Type B pancreatic cell (in vitro differentiated cells): Measurements from ENCODE around the gene FFAR3. TPM values are rescaled to one million over a fixed set of nuclear protein-coding genes. Genes with fewer than 3 reads are reported as not detected.

ENCODE experiments used
- DNase-seq: peaks from one replicate; pipeline ENCODE4 v3.0.0; 2021; ENCODE audit warnings: mixed read lengths; ENCODE audit not compliant: unreplicated experiment; ENCODE audit errors: extremely low spot score
- H3K27ac Mint-ChIP-seq: 2 replicates; pipeline ENCODE4 v1.8.0; 2021; ENCODE audit warnings: mild to moderate bottlenecking, mixed read lengths
- H3K27me3 Mint-ChIP-seq: 2 replicates; pipeline ENCODE4 v1.8.0; 2021; ENCODE audit warnings: mixed read lengths
- H3K36me3 Mint-ChIP-seq: 2 replicates; pipeline ENCODE4 v1.8.0; 2021; ENCODE audit warnings: mixed read lengths
- H3K4me1 Mint-ChIP-seq: one replicate; pipeline ENCODE4 v1.8.0; 2021; ENCODE audit warnings: mixed read lengths; ENCODE audit not compliant: unreplicated experiment
- H3K4me3 Mint-ChIP-seq: 2 replicates; pipeline ENCODE4 v1.8.0; 2021; ENCODE audit warnings: mild to moderate bottlenecking, mixed read lengths
- H3K9me3 Mint-ChIP-seq: 2 replicates; pipeline ENCODE4 v1.8.0; 2021; ENCODE audit warnings: mixed read lengths
- CTCF ChIP-seq: fragments of 200-600 bp; sonication (generic); conservative IDR thresholded peaks from 2 replicates; pipeline ENCODE4 v1.5.0; 2021; ENCODE audit warnings: antibody characterized with exemption, mild to moderate bottlenecking
- total RNA-seq: library from RNA; stranded (reverse); gene quantifications from 2 replicates; pipeline ENCODE4 v1.2.1, GENCODE V29; 2021; ENCODE audit warnings: low replicate concordance

The FFAR3 gene
- total RNA-seq, 1 donor from 2014 or later, result 0.34 TPM

DNA sequence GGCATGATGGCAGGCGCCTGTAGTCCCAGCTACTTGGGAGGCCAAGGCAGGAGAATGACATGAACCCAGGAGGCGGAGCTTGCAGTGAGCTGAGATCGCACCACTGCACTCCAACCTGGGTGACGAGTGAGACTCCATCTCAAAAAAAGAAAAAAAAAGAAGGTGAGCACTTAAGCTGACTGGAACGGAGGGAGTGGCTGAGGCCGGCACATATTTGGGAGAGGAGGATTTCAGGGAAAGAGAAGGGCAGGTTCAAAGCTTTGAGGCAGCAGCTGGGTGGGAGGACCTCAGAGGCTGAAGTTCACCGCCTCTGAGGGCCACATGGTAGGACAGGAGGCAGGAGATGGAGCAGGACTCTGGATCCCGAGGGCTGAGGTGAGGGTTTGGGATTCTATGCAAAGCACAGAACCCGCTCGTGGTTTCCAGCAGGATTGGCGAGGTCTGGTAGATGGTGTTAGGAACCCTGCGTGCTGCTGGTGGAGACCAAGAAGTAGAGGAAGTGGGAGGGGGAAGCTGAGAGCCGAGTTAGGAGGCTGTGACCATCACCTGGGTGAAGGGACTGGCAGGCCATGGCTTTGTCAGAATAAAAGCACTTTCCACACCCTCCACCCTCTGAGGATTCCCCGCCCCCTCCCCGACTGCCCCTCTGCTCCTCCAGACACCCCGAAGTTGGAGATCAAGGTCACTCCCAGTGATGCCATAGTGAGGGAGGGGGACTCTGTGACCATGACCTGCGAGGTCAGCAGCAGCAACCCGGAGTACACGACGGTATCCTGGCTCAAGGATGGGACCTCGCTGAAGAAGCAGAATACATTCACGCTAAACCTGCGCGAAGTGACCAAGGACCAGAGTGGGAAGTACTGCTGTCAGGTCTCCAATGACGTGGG is 20.9 kb upstream of the FFAR3 start:
- no peaks in the 10 kb centered on the region for H3K9me3 Mint-ChIP-seq
- DNase-seq, result no peak
- H3K36me3 Mint-ChIP-seq, result no peaks in the 10 kb centered on the region
- H3K27me3 Mint-ChIP-seq, result peaks cover 1% of the 10 kb centered on the region
- peaks cover 8% of the 10 kb centered on the region for H3K4me1 Mint-ChIP-seq
- no peak overlapping the region for H3K4me3 Mint-ChIP-seq
- no peak overlapping the region for H3K27ac Mint-ChIP-seq
- TF ChIP-seq CTCF, result no peak

DNA sequence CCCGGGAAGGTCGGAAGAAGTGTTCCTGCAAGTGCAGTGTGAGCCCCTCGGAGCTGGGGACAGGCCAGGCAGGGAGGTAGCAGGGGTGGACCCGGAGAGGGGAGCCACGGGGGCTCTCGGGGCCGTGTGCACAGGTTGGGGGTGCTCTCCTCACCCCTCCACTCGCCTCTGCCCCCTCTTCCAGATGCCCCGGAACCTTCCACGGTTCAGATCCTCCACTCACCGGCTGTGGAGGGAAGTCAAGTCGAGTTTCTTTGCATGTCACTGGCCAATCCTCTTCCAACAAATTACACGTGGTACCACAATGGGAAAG is 20.3 kb upstream of the FFAR3 start:
- H3K4me1 Mint-ChIP-seq, result peaks cover 8% of the 10 kb centered on the region
- no peak overlapping the region for H3K27ac Mint-ChIP-seq
- peaks cover 4% of the 10 kb centered on the region for H3K27me3 Mint-ChIP-seq
- H3K36me3 Mint-ChIP-seq, result no peaks in the 10 kb centered on the region
- no peak overlapping the region for H3K4me3 Mint-ChIP-seq
- no peak for DNase-seq
- no peak for TF ChIP-seq CTCF
- no peaks in the 10 kb centered on the region for H3K9me3 Mint-ChIP-seq

- no peak for TF ChIP-seq CTCF
- H3K4me3 Mint-ChIP-seq, result no peak overlapping the region
- no peak for DNase-seq
- H3K36me3 Mint-ChIP-seq, result no peaks in the 10 kb centered on the region
- H3K27ac Mint-ChIP-seq, result no peak overlapping the region
- H3K9me3 Mint-ChIP-seq, result no peaks in the 10 kb centered on the region
- no peaks in the 10 kb centered on the region for H3K4me1 Mint-ChIP-seq
- H3K27me3 Mint-ChIP-seq, result peaks cover 4% of the 10 kb centered on the region
Observed at GRCh38 chr19:35340431-35340830, 17.8 kb upstream of the FFAR3 start.

DNA sequence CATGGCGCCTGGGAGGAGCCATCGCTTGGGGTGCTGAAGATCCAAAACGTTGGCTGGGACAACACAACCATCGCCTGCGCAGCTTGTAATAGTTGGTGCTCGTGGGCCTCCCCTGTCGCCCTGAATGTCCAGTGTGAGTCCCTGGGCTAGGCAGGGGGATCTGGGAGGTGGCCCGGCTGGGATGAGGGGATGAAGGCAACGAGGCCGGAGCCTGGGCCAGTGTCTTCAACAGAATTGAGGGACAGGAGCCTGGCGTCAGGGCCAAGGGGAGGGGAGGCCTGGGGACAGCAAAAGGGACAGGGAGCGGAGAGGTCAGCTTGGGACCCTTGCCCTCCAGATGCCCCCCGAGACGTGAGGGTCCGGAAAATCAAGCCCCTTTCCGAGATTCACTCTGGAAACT is 17.3 kb upstream of the FFAR3 start:
- Mint-ChIP-seq H3K27ac (no peak overlapping the region), H3K4me1 (no peaks in the 10 kb centered on the region), H3K27me3 (peaks cover 4% of the 10 kb centered on the region), H3K4me3 (no peak overlapping the region), H3K36me3 (no peaks in the 10 kb centered on the region), H3K9me3 (no peaks in the 10 kb centered on the region)
- no peak for TF ChIP-seq CTCF
- DNase-seq, result no peak

- Mint-ChIP-seq H3K27me3 (peaks cover 4% of the 10 kb centered on the region), H3K36me3 (no peaks in the 10 kb centered on the region), H3K27ac (no peak overlapping the region), H3K4me1 (no peaks in the 10 kb centered on the region), H3K4me3 (no peak overlapping the region), H3K9me3 (no peaks in the 10 kb centered on the region)
- no peak for DNase-seq
- TF ChIP-seq CTCF, result no peak
Observed at GRCh38 chr19:35341565-35342225, 16.6 kb upstream of the FFAR3 start.
